Central memory CD4-positive, alpha-beta T cell (primary cell): Measurements from ENCODE around the gene SEBOX.

ENCODE experiments used
- DNase-seq: peaks from one replicate; pipeline ENCODE4 v3.0.0; 2022

SEBOX gene

GRCh38 chr17:28317099-28317965 lies 47.7 kb downstream of the SEBOX start:
- no peak for DNase-seq

- no peak for DNase-seq
These were observed 48.9 kb downstream of the SEBOX start for GRCh38 chr17:28315846-28316705.

GRCh38 chr17:28313841-28314240 lies 51.2 kb downstream of the SEBOX start:
- DNase-seq: no peak
